HG02588 (cell line): ENCODE data around the gene CYTL1.

Experiments
- ATAC-seq: cut with Tn5 transposase; IDR thresholded peaks from one replicate; pipeline ENCODE4 v1.9.1; 2021; ENCODE audit warnings: mild to moderate bottlenecking, moderate library complexity; ENCODE audit not compliant: unreplicated experiment

Gene CYTL1

DNA sequence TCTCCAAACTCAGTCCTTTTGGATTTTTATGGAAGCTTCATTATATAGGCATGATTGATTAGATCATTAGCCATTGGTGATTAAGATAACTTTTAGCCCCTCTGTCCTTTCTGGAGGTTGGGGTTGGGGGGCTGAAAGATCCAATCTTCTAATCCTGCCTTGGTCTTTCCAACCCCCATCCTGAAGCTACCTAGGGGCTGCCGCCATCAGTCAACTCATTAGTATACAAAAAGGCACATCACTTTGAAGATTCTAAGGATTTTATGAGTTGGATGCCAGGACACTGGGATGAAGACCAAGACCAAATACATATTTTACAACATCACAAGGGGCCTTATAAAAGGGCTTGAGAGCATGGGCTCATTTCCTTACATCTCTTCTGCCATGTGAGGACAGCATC is 47.5 kb downstream of the CYTL1 start:
- ATAC-seq: no peak

DNA sequence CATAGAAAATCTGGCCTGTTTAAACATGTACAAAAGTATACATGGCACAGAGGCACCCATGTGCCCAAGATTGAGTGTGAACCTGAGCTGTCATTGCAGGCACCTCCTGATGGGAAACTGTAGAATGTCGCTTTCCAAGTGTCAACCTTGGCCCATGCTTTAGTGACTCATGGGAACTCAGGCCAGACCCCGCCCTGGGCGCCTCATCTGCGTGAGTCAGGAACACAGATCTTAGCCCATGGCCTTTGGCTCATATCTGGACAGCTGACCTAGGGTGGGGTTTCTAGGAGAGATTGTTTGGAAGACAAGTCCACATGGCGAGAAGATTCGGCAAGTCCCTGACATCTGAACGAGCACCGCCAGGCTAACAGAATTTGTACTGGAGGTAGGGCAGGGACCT is 50.0 kb downstream of the CYTL1 start:
- no peak for ATAC-seq

- ATAC-seq: no peak
Observed at GRCh38 chr4:4968161-4968725, 51.0 kb downstream of the CYTL1 start.
